PC-9 (cell line): ENCODE measurements around the gene MROH2B. TPM values are rescaled to one million over a fixed set of nuclear protein-coding genes. Genes with fewer than 3 reads are reported as not detected.

Experiments
- BruUV-seq: library from RNA; stranded (reverse); fragments of 400-500 nt; replicated peaks from 2 replicates; lab custom pipeline; 2021; lab: Mats Ljungman, UMichigan
- CTCF ChIA-PET: fragments of 300-600 bp; sonication (Branson Sonifier 250); formaldehyde crosslinking; loops from one replicate; lab custom pipeline; 2022; ENCODE audit warnings: antibody characterized with exemption; lab: Charles Lee
- POLR2A ChIA-PET: fragments of 300-600 bp; sonication (Branson Sonifier 250); formaldehyde crosslinking; loops from one replicate; lab custom pipeline; 2022; ENCODE audit warnings: antibody characterized with exemption; ENCODE audit not compliant: unreplicated experiment; lab: Charles Lee
- DNase-seq, 2 experiments: peaks; one replicate each; pipeline versions ENCODE4 v3.0.0 to v3.0.0-alpha.2; 2015 to 2022; ENCODE audit warnings: mixed read lengths in 1 of 2
- H2AFZ ChIP-seq: fragments of 200-600 bp; sonication (generic); 2 replicates; pipeline ENCODE4 v1.8.1; 2017; ENCODE audit warnings: antibody characterized with exemption
- H3F3A ChIP-seq: fragments of 200-600 bp; sonication (generic); 2 replicates; pipeline ENCODE4 v1.8.1; 2017; ENCODE audit warnings: antibody characterized with exemption, mild to moderate bottlenecking, low read depth; ENCODE audit not compliant: insufficient read depth
- H3K27ac ChIP-seq: fragments of 200-600 bp; sonication (generic); 2 replicates; pipeline ENCODE4 v1.6.1; 2016; ENCODE audit warnings: mixed run types
- H3K27me3 ChIP-seq: fragments of 200-600 bp; sonication (generic); 2 replicates; pipeline ENCODE4 v1.6.1; 2016; ENCODE audit warnings: low read depth, mixed run types; ENCODE audit not compliant: insufficient read depth
- H3K36me3 ChIP-seq: fragments of 200-600 bp; sonication (generic); 2 replicates; pipeline ENCODE4 v1.6.1; 2016; ENCODE audit warnings: low read depth, mixed run types
- H3K4me1 ChIP-seq: fragments of 200-600 bp; sonication (generic); replicated peaks from 2 replicates; pipeline ENCODE4 v1.6.1; 2016; ENCODE audit warnings: mixed run types; ENCODE audit not compliant: insufficient read depth
- H3K4me2 ChIP-seq: fragments of 200-600 bp; sonication (generic); 2 replicates; pipeline ENCODE4 v1.6.1; 2017; ENCODE audit warnings: mixed run types
- H3K4me3 ChIP-seq: fragments of 200-600 bp; sonication (generic); 2 replicates; pipeline ENCODE4 v1.6.1; 2016; ENCODE audit warnings: mixed run types
- H3K79me2 ChIP-seq: fragments of 200-600 bp; sonication (generic); 2 replicates; pipeline ENCODE4 v1.6.1; 2017; ENCODE audit warnings: low read depth, mixed run types
- H3K9me2 ChIP-seq: fragments of 200-600 bp; sonication (generic); 2 replicates; pipeline ENCODE4 v1.8.1; 2017; ENCODE audit warnings: mild to moderate bottlenecking; ENCODE audit not compliant: insufficient read depth
- H3K9me3 ChIP-seq: fragments of 200-600 bp; sonication (generic); 2 replicates; pipeline ENCODE4 v1.8.1; 2016; ENCODE audit warnings: low read depth; ENCODE audit not compliant: insufficient read depth
- H4K20me1 ChIP-seq: fragments of 200-600 bp; sonication (generic); 2 replicates; pipeline ENCODE4 v1.8.1; 2017; ENCODE audit not compliant: insufficient read depth
- CTCF ChIP-seq: fragments of 200-600 bp; sonication (generic); conservative IDR thresholded peaks from 2 replicates; pipeline ENCODE4 v1.6.1; 2017; ENCODE audit warnings: mixed run types, antibody characterized with exemption, mild to moderate bottlenecking, moderate library complexity
- EZH2 ChIP-seq: fragments of 200-600 bp; sonication (generic); IDR thresholded peaks from 2 replicates; pipeline ENCODE4 v1.8.0; 2017; ENCODE audit warnings: antibody characterized with exemption, low read depth
- intact Hi-C: fragments of 100-400 bp; cut with micrococcal nuclease; formaldehyde crosslinking; loops from one replicate; pipeline ENCODE4 v1.10.0; 2022; ENCODE audit not compliant: unreplicated experiment
- total RNA-seq: library from RNA; stranded (reverse); gene quantifications from 2 replicates; pipeline ENCODE4 v1.2.3, GENCODE V29; 2021

MROH2B gene
- total RNA-seq, 1 experiment from 2014 or later: not detected

DNA sequence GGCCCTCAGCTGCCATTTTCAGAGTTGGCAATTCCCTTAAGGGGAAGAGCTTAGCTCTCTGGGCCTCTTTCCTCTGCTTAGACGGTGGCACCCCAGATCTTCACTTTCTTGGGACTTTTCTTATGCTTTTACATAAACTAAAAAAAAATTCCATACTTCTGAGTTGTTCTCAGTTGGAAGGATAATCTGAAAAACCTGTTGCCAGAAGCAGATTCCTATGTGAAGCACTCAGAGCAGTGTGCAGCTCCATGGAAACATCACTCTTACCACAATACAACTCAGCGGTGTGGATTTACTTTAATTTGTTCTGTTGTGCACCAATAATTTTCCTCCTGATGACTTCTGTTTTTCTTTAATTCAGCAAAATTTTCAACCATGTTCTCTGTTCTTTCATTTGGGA lies 44.1 kb upstream of the MROH2B start:
- no TSS peak for BruUV-seq
- no peak for TF ChIP-seq CTCF
- no peak for TF ChIP-seq EZH2
- no peak overlapping the region for H3K4me3 ChIP-seq
- no peaks in the 10 kb centered on the region for H3K79me2 ChIP-seq
- H3K9me2 ChIP-seq: no peaks in the 10 kb centered on the region
- no peaks in the 10 kb centered on the region for H3F3A ChIP-seq
- no peaks in the 10 kb centered on the region for H3K36me3 ChIP-seq
- no peak overlapping the region for H3K4me2 ChIP-seq
- no peaks in the 10 kb centered on the region for H3K4me1 ChIP-seq
- ChIA-PET CTCF (interaction anchor here (0.7 kb wide), 1 partner anchor 106 kb away, joined by 3 read pairs; no protein-coding TSS in a partner anchor), POLR2A (no interaction called here)
- no peak overlapping the region for H2AFZ ChIP-seq
- H4K20me1 ChIP-seq: no peaks in the 10 kb centered on the region
- no peaks in the 10 kb centered on the region for H3K9me3 ChIP-seq
- DNase-seq: no peak
- H3K27me3 ChIP-seq: no peaks in the 10 kb centered on the region
- intact Hi-C loops: no loop called here
- H3K27ac ChIP-seq: no peak overlapping the region

DNA sequence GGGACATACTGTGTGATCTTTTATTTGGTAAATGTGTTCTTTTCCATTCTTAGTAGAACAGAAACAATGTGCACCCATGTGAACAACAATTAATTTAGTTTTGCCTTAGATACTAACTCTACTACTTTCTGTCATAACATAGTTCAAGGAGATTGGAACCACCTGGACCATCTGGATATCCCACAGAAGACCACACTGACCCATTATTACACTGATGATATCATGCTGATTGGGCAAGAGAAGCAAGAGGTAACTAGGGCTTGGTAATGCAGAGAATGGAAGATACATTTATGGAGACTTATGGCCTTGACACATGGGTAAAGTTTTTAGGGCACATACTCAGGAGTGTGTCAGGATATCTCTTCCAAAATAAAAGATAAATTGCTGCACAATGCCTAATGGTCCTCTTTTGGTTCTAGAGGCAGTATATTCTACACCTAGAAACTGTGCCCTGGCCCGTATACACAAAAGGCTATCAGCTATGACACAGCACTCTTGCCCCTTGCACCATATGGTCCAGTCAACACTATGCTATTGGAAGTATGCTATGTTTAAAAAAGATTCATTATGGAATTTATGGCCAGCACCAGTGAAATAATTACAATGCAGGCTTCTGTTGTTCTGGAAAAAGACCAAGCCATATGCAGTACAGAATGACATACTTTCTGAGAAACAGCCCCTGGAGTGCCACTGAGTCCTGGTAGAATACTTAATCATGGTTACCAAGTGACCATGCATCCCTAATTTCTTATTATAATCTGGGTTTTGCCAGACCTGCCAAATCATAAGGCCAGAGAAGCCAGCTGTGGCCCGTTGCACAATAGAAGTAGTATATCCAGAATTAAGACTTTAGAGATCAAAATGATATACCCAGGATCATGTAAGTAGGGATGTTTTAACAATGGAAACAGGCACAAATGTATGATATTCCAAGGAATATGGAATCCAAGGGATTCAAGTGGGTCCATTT lies 41.6 kb upstream of the MROH2B start:
- no peaks in the 10 kb centered on the region for H3K27me3 ChIP-seq
- H3K27ac ChIP-seq: no peak overlapping the region
- H3K4me1 ChIP-seq: no peaks in the 10 kb centered on the region
- H2AFZ ChIP-seq: no peak overlapping the region
- ChIA-PET CTCF (no interaction called here), POLR2A (no interaction called here)
- H3K9me2 ChIP-seq: no peaks in the 10 kb centered on the region
- DNase-seq: no peak
- H3K4me2 ChIP-seq: no peak overlapping the region
- intact Hi-C loops: no loop called here
- no peaks in the 10 kb centered on the region for H3K36me3 ChIP-seq
- no peaks in the 10 kb centered on the region for H3K79me2 ChIP-seq
- H3K9me3 ChIP-seq: no peaks in the 10 kb centered on the region
- H4K20me1 ChIP-seq: no peaks in the 10 kb centered on the region
- BruUV-seq: no TSS peak
- TF ChIP-seq CTCF (no peak), EZH2 (no peak)
- no peak overlapping the region for H3K4me3 ChIP-seq
- no peaks in the 10 kb centered on the region for H3F3A ChIP-seq

DNA sequence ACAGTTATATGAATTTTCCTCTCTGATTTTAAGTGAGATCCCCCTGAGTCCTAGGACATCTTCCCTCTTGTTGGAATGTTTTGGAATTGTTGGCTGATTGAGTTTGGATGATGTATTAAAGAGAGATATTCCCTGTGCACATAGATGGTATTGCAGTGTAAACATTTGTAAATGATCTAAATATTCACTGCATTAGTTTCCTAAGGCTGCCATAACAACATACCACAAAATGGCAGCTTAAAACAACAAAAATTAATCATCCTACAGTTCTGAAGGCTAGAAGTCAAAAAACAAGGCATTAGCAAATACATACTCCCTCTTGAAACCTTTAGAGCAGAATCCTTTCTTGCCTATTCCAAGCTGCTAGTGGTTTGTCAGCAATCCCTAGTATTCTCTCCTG lies 38.0 kb upstream of the MROH2B start:
- Histone ChIP-seq H2AFZ (no peak overlapping the region), H3K4me1 (no peaks in the 10 kb centered on the region), H3K36me3 (no peaks in the 10 kb centered on the region), H3K79me2 (no peaks in the 10 kb centered on the region), H3K4me3 (no peak overlapping the region), H4K20me1 (no peaks in the 10 kb centered on the region), H3K4me2 (no peak overlapping the region), H3K27me3 (no peaks in the 10 kb centered on the region), H3K9me3 (no peaks in the 10 kb centered on the region), H3K27ac (no peak overlapping the region), H3K9me2 (no peaks in the 10 kb centered on the region), H3F3A (no peaks in the 10 kb centered on the region)
- ChIA-PET CTCF (no interaction called here), POLR2A (no interaction called here)
- intact Hi-C loops: no loop called here
- TF ChIP-seq CTCF (no peak), EZH2 (no peak)
- DNase-seq: no peak
- no TSS peak for BruUV-seq
